CD4-positive, alpha-beta T cell (primary cell): Measurements from ENCODE around the gene RIGI. TPM values are rescaled to one million over a fixed set of nuclear protein-coding genes. Genes with fewer than 3 reads are reported as not detected.

Experiments used
- ATAC-seq: fragments of 200-7000 bp; cut with Tn5 transposase; one replicate; pipeline ENCODE4 v1.10.0; 2022; ENCODE audit warnings: mild to moderate bottlenecking; ENCODE audit not compliant: poor library complexity
- CTCF ChIA-PET: fragments of 350-600 bp; sonication (Branson Sonifier 250); formaldehyde crosslinking; loops from one replicate; lab custom pipeline; 2021; ENCODE audit warnings: antibody characterized with exemption, inconsistent platforms; lab: Charles Lee
- POLR2A ChIA-PET: fragments of 350-600 bp; sonication (Branson Sonifier 250); formaldehyde crosslinking; loops from one replicate; lab custom pipeline; 2021; ENCODE audit warnings: antibody characterized with exemption, inconsistent platforms; lab: Charles Lee
- DNase-seq, 14 experiments: peaks; one replicate each; pipeline ENCODE4 v3.0.0-alpha.2; 2013 to 2020; ENCODE audit warnings: mixed read lengths in 2 of 14
- H3K27ac ChIP-seq, 2 donors: one replicate each; pipeline versions ENCODE4 v1.5.1 to v1.7.0; 2013; ENCODE audit warnings: low read length in 2 of 2, low read depth in 1 of 2, mild to moderate bottlenecking in 1 of 2
- H3K27me3 ChIP-seq, 2 experiments: 1 replicate in 1 of 2; 2 replicates in 1 of 2; pipeline versions ENCODE4 v1.6.1 to v1.7.0; 2013; ENCODE audit warnings: low read length in 2 of 2, control low read depth in 1 of 2, mild to moderate bottlenecking in 1 of 2, moderate library complexity in 1 of 2; ENCODE audit not compliant: insufficient read depth in 2 of 2, control insufficient read depth in 1 of 2
- H3K36me3 ChIP-seq: one replicate; pipeline ENCODE4 v1.6.1; 2013; ENCODE audit warnings: low read length, control low read depth; ENCODE audit not compliant: insufficient read depth
- H3K4me1 ChIP-seq: one replicate; pipeline ENCODE4 v1.6.1; 2013; ENCODE audit warnings: low read length, control low read depth; ENCODE audit not compliant: insufficient read depth
- H3K4me3 ChIP-seq: one replicate; pipeline ENCODE4 v1.5.1; 2013; ENCODE audit warnings: mild to moderate bottlenecking, low read length, moderate library complexity
- H3K9me3 ChIP-seq, 2 experiments: 1 replicate in 1 of 2; 2 replicates in 1 of 2; pipeline versions ENCODE4 v1.6.1 to v1.7.0; 2013; ENCODE audit warnings: low read length in 2 of 2, mild to moderate bottlenecking in 2 of 2, control low read depth in 1 of 2, moderate library complexity in 1 of 2; ENCODE audit not compliant: control insufficient read depth in 1 of 2, insufficient read depth in 1 of 2
- H3K27ac Mint-ChIP-seq: one replicate; pipeline ENCODE4 v1.8.0; 2020; ENCODE audit warnings: mixed read lengths
- H3K27me3 Mint-ChIP-seq: one replicate; pipeline ENCODE4 v1.8.0; 2021; ENCODE audit warnings: mixed read lengths
- H3K36me3 Mint-ChIP-seq: one replicate; pipeline ENCODE4 v1.8.0; 2021; ENCODE audit warnings: low read depth, mixed read lengths
- H3K4me1 Mint-ChIP-seq: one replicate; pipeline ENCODE4 v1.8.0; 2021; ENCODE audit warnings: low read depth, mixed read lengths
- H3K4me3 Mint-ChIP-seq: one replicate; pipeline ENCODE4 v1.8.0; 2020; ENCODE audit warnings: mild to moderate bottlenecking, mixed read lengths
- H3K9me3 Mint-ChIP-seq: one replicate; pipeline ENCODE4 v1.8.0; 2020; ENCODE audit warnings: mixed read lengths
- CTCF ChIP-seq: fragments of 200-600 bp; IDR thresholded peaks from one replicate; pipeline ENCODE4 v1.8.0; 2022; ENCODE audit warnings: antibody characterized with exemption, mild to moderate bottlenecking
- intact Hi-C, 2 experiments: fragments of 100-400 bp; cut with DNase I in 1 of 2; cut with micrococcal nuclease in 1 of 2; formaldehyde crosslinking; loops; one replicate each; pipeline versions ENCODE4 v1.15.1 to v1.9.0; 2023 to 2025; cut with DNase I, micrococcal nuclease
- total RNA-seq, 174 experiments: library from RNA in 2 of 174; stranded (reverse) in 2 of 174; gene quantifications; one replicate each; pipeline ENCODE4 v1.2.3 and lab custom pipeline; 2021 to 2026

Gene RIGI
- total RNA-seq, 2 experiments from 2014 or later = 4.9 to 5.0 TPM

- ChIA-PET POLR2A (interaction anchor here (2.2 kb wide), 1 partner anchor 16 kb away, joined by 10 read pairs; no protein-coding TSS in a partner anchor), CTCF (interaction anchor here (1.6 kb wide), 1 partner anchor 189 kb away, joined by 3 read pairs; no protein-coding TSS in a partner anchor)
- intact Hi-C loops = no loop called here
- Histone ChIP-seq H3K4me1 (no peaks in the 10 kb centered on the region), H3K9me3 (no peaks in the 10 kb centered on the region), H3K4me3 (no peak overlapping the region), H3K36me3 (peaks cover 34% of the 10 kb centered on the region), H3K27me3 (no peaks in the 10 kb centered on the region), H3K27ac (no peak overlapping the region)
- DNase-seq (no peak), ATAC-seq (no peak)
- H3K27ac Mint-ChIP-seq = no peak overlapping the region
- no peak for TF ChIP-seq CTCF
- H3K36me3 Mint-ChIP-seq = peaks cover 63% of the 10 kb centered on the region
- H3K4me1 Mint-ChIP-seq = peaks cover 28% of the 10 kb centered on the region
- H3K4me3 Mint-ChIP-seq = no peak overlapping the region
- no peaks in the 10 kb centered on the region for H3K9me3 Mint-ChIP-seq
- no peaks in the 10 kb centered on the region for H3K27me3 Mint-ChIP-seq
Observed at GRCh38 chr9:32566770-32567169, 40.8 kb upstream of the RIGI start.

- POLR2A ChIA-PET = interaction anchor here (1.0 to 2.2 kb wide), 3 partner anchors 10 to 1416 kb away, joined by 3 to 10 read pairs (median 3); no protein-coding TSS in a partner anchor
- no peak overlapping the region for H3K27ac Mint-ChIP-seq
- no peaks in the 10 kb centered on the region for H3K9me3 ChIP-seq
Observed at GRCh38 chr9:32565967-32566366, 40.0 kb upstream of the RIGI start.

GRCh38 chr9:32558408-32558934 lies 32.5 kb upstream of the RIGI start:
- DNase-seq = no peak

More at GRCh38 chr9:32565967-32566366, 40.0 kb upstream of the RIGI start:
- H3K4me3 ChIP-seq = no peak overlapping the region
- DNase-seq (no peak), ATAC-seq (no peak)
- peaks cover 26% of the 10 kb centered on the region for H3K4me1 Mint-ChIP-seq
- CTCF ChIA-PET = interaction anchor here (1.2 to 1.3 kb wide), 2 partner anchors 16 to 187 kb away, joined by 3 read pairs; no protein-coding TSS in a partner anchor
- peaks cover 67% of the 10 kb centered on the region for H3K36me3 Mint-ChIP-seq
- peaks cover 34% of the 10 kb centered on the region for H3K36me3 ChIP-seq
- TF ChIP-seq CTCF = no peak
- no peak overlapping the region for H3K27ac ChIP-seq
- no peaks in the 10 kb centered on the region for H3K4me1 ChIP-seq
- H3K4me3 Mint-ChIP-seq = no peak overlapping the region
- no peaks in the 10 kb centered on the region for H3K9me3 Mint-ChIP-seq
- intact Hi-C loops = no loop called here
- no peaks in the 10 kb centered on the region for H3K27me3 Mint-ChIP-seq
- no peaks in the 10 kb centered on the region for H3K27me3 ChIP-seq

More at GRCh38 chr9:32558408-32558934, 32.5 kb upstream of the RIGI start:
- intact Hi-C loops = loop anchor here in 1 of 2 experiments (5.0 to 10.0 kb wide), 2 partner anchors 36 to 606 kb away; partner anchors contain the start of gene B4GALT1
- Mint-ChIP-seq H3K9me3 (no peaks in the 10 kb centered on the region), H3K4me3 (no peak overlapping the region), H3K27me3 (no peaks in the 10 kb centered on the region), H3K27ac (peak overlapping the region; percentile 45), H3K36me3 (peaks cover 34% of the 10 kb centered on the region), H3K4me1 (peaks cover 45% of the 10 kb centered on the region)
- Histone ChIP-seq H3K27me3 (no peaks in the 10 kb centered on the region), H3K9me3 (no peaks in the 10 kb centered on the region), H3K4me3 (no peak overlapping the region), H3K36me3 (peaks cover 4% of the 10 kb centered on the region), H3K4me1 (no peaks in the 10 kb centered on the region), H3K27ac (no peak overlapping the region)
- ChIA-PET CTCF (interaction anchor here (1.5 kb wide), 1 partner anchor 14 kb away, joined by 5 read pairs; no protein-coding TSS in a partner anchor), POLR2A (no interaction called here)
- no peak for TF ChIP-seq CTCF
- no peak for ATAC-seq
